K562 (cell line): ENCODE results near the gene ADAMTS14. TPM values are rescaled to one million over a fixed set of nuclear protein-coding genes. Genes with fewer than 3 reads are reported as not detected.
A peak's percentile ranks its signal among the peaks of the same experiment; 100 is the strongest.

Source experiments
- ARHGAP35 ChIP-seq: fragments of 450-650 bp; IDR thresholded peaks from 2 replicates; pipeline ENCODE4 v1.6.1; 2018; ENCODE audit not compliant: partially characterized antibody
- CBFB ChIP-seq: sonication (generic); formaldehyde crosslinking; IDR thresholded peaks from 2 replicates; pipeline ENCODE4 v1.4.0; 2020; ENCODE audit warnings: mild to moderate bottlenecking, missing genetic modification reagents
- CXXC5 ChIP-seq: fragments of 250-450 bp; sonication (Bioruptor Pico); IDR thresholded peaks from 2 replicates; pipeline ENCODE4 v1.8.0; 2022; ENCODE audit warnings: inconsistent platforms, mild to moderate bottlenecking, moderate library complexity
- EGR1 ChIP-seq: fragments of 450-650 bp; conservative IDR thresholded peaks from 2 replicates; pipeline ENCODE4 v1.6.1; 2017; ENCODE audit warnings: mild to moderate bottlenecking
- MECOM ChIP-seq: fragments of 250-450 bp; sonication (Bioruptor Pico); IDR thresholded peaks from 2 replicates; pipeline ENCODE4 v1.8.0; 2022; ENCODE audit warnings: inconsistent platforms
- NRF1 ChIP-seq, 2 experiments: fragments of 450-650 bp; IDR thresholded peaks in 1 of 2; conservative IDR thresholded peaks in 1 of 2; 2 replicates each; pipeline ENCODE4 v1.6.1; 2014; ENCODE audit warnings: mild to moderate bottlenecking in 2 of 2
- PHF8 ChIP-seq: fragments of 200-600 bp; sonication (generic); IDR thresholded peaks from 2 replicates; pipeline ENCODE4 v1.6.1; 2012; ENCODE audit warnings: mixed run types, mild to moderate bottlenecking, inconsistent platforms, low read length, moderate library complexity, borderline replicate concordance
- PTRF ChIP-seq: fragments of 450-650 bp; IDR thresholded peaks from 2 replicates; pipeline ENCODE4 v1.6.1; 2016; ENCODE audit warnings: mild to moderate bottlenecking, missing genetic modification characterization, missing compliant biosample characterization
- RBFOX2 ChIP-seq: fragments of 200-400 bp; formaldehyde crosslinking; IDR thresholded peaks from 2 replicates; pipeline ENCODE4 v1.6.1; 2017; ENCODE audit warnings: low read depth, mild to moderate bottlenecking, low read length, moderate library complexity
- RBM34 ChIP-seq: fragments of 200-400 bp; formaldehyde crosslinking; IDR thresholded peaks from 2 replicates; pipeline ENCODE4 v1.6.1; 2018; ENCODE audit warnings: low read length, borderline replicate concordance; ENCODE audit not compliant: insufficient read depth
- SMARCA4 ChIP-seq: fragments of 450-650 bp; IDR thresholded peaks from 2 replicates; pipeline ENCODE4 v1.6.1; 2016
- ZNF589 ChIP-seq: fragments of 200-800 bp; sonication (Bioruptor generic); IDR thresholded peaks from 2 replicates; pipeline ENCODE4 v1.6.1; 2016; ENCODE audit warnings: low read depth, missing genetic modification characterization, missing compliant biosample characterization
- polyA plus RNA-seq, 8 experiments: library from polyadenylated mRNA; depleted of rRNA in 4 of 8; stranded (reverse) in 5 of 8; unstranded in 3 of 8; fragments of >200 nt; fragmentation: Nextera tagmentation in 2 of 8; fragmentation: Illumina TruSeq in 1 of 8; extraction: Ambion mirVana in 2 of 8; extraction: Trizol in 1 of 8; gene quantifications; 2 replicates each; pipeline versions ENCODE4 v1.2.1 to v1.2.3, GENCODE V29; 2011 to 2014; ENCODE audit warnings: inconsistent platforms in 1 of 8, missing spikeins in 1 of 8
- total RNA-seq, 7 experiments: library from RNA; depleted of rRNA in 6 of 7; stranded (reverse); fragments of >200 nt in 6 of 7; fragmentation: Illumina TruSeq in 2 of 7; extraction: Trizol in 2 of 7; gene quantifications; 2 replicates each; pipeline versions ENCODE4 v1.2.1 to v1.2.3, GENCODE V29; 2011 to 2021; ENCODE audit warnings: low replicate concordance in 1 of 7
- TF ChIP-seq, protein P1 (sequence below), 3 experiments: IDR thresholded peaks in 2 of 3; conservative IDR thresholded peaks in 1 of 3; 2 replicates each; pipeline ENCODE4 v1.5.1; 2011 to 2012; ENCODE audit warnings: low read length in 3 of 3, mild to moderate bottlenecking in 3 of 3, control low read depth in 2 of 3, improper control_type of control experiment in 1 of 3, inconsistent platforms in 1 of 3, low read depth in 1 of 3, mixed read lengths in 1 of 3, moderate library complexity in 1 of 3; ENCODE audit not compliant: insufficient read depth in 2 of 3
- TF ChIP-seq, protein P2 (sequence below): fragments of 450-650 bp; IDR thresholded peaks from 2 replicates; pipeline ENCODE4 v1.6.1; 2016; ENCODE audit warnings: missing biosample characterization, missing genetic modification characterization

Gene ADAMTS14
- total and polyA plus RNA-seq, 9 of the 15 experiments (the other 6 are each of a cell fraction or from before 2014, with no cell fraction given): 0.04 to 37.4 (median 15.9) TPM

DNA sequence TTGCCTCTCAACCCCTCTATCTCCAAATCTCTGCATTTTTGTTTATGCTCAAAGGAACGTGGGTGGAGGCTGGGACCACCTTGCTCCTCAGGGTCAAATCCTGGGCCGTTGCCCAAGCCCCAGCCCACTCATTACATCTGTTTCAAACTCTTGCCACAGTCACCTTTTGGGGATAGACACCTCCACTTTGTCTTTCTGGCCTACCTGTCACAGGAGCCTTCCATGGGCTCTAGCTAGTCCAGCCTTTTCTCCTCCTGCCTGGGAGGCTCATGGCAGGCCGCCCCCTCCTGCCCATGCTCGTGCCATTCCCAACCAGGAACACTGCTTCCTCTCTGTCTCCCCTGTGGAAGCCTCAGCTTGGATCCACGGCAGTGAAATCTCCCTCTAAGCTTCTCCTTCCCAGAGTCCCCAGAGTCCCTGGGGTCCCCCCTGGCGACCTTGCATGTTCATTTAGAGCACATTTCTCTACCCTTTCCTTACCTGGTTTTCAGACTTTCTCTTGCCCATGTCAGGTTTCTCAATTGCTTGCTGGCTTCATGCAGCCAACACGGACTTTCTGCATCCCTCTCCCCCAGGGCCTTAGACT is 2.5 kb upstream of the ADAMTS14 start (continued):
- TF ChIP-seq RBFOX2 (0 out of 2 replicates have a peak, but pooled peaks have one; percentile 9), CXXC5 (CRISPR knock-in tag) (no peak; the same call in 1 of the 2 replicates), RBM34 (no peak), ZNF589 (CRISPR knock-in tag) (peak; percentile 27; the same call in 1 of the 2 replicates), PHF8 (no peak), CBFB (no peak), PTRF (tag) (0 out of 2 replicates have a peak, but pooled peaks have one; percentile 17), EGR1 (peak; percentile 49), ARHGAP35 (no peak), MECOM (0 out of 2 replicates have a peak, but pooled peaks have one; percentile 54), NRF1 (conservative IDR thresholded peaks at IDR 0.05 in 1 of 2, IDR thresholded peaks at IDR 0.05 in 1 of 2) (no peak), SMARCA4 (no peak)
- TF ChIP-seq, protein P1, sequence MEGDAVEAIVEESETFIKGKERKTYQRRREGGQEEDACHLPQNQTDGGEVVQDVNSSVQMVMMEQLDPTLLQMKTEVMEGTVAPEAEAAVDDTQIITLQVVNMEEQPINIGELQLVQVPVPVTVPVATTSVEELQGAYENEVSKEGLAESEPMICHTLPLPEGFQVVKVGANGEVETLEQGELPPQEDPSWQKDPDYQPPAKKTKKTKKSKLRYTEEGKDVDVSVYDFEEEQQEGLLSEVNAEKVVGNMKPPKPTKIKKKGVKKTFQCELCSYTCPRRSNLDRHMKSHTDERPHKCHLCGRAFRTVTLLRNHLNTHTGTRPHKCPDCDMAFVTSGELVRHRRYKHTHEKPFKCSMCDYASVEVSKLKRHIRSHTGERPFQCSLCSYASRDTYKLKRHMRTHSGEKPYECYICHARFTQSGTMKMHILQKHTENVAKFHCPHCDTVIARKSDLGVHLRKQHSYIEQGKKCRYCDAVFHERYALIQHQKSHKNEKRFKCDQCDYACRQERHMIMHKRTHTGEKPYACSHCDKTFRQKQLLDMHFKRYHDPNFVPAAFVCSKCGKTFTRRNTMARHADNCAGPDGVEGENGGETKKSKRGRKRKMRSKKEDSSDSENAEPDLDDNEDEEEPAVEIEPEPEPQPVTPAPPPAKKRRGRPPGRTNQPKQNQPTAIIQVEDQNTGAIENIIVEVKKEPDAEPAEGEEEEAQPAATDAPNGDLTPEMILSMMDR (IDR thresholded peaks at IDR 0.05 in 2 of 3, conservative IDR thresholded peaks at IDR 0.05 in 1 of 3; ENCODE audit: insufficient read depth in 2 of 3, low read depth in 1 of 3, low read length in 3 of 3): no peak
- TF ChIP-seq, protein P2, sequence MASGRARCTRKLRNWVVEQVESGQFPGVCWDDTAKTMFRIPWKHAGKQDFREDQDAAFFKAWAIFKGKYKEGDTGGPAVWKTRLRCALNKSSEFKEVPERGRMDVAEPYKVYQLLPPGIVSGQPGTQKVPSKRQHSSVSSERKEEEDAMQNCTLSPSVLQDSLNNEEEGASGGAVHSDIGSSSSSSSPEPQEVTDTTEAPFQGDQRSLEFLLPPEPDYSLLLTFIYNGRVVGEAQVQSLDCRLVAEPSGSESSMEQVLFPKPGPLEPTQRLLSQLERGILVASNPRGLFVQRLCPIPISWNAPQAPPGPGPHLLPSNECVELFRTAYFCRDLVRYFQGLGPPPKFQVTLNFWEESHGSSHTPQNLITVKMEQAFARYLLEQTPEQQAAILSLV (tag): 0 out of 2 replicates have a peak, but pooled peaks have one; percentile 19
